Hepatocyte (in vitro differentiated cells): ENCODE measurements around the gene ADGRE3.

Experiments
- EZH2phosphoT487 ChIP-seq: fragments of 200-600 bp; sonication (generic); IDR thresholded peaks from one replicate; pipeline ENCODE4 v1.6.1; 2018; ENCODE audit warnings: antibody characterized with exemption, mild to moderate bottlenecking, low read depth, moderate library complexity; ENCODE audit not compliant: unreplicated experiment, severe bottlenecking
- TF ChIP-seq, protein P1 (sequence below): fragments of 200-600 bp; sonication (generic); IDR thresholded peaks from 2 replicates; pipeline ENCODE4 v1.5.1; 2016; ENCODE audit warnings: antibody characterized with exemption, mild to moderate bottlenecking; ENCODE audit not compliant: poor library complexity

- TF ChIP-seq, protein P1, sequence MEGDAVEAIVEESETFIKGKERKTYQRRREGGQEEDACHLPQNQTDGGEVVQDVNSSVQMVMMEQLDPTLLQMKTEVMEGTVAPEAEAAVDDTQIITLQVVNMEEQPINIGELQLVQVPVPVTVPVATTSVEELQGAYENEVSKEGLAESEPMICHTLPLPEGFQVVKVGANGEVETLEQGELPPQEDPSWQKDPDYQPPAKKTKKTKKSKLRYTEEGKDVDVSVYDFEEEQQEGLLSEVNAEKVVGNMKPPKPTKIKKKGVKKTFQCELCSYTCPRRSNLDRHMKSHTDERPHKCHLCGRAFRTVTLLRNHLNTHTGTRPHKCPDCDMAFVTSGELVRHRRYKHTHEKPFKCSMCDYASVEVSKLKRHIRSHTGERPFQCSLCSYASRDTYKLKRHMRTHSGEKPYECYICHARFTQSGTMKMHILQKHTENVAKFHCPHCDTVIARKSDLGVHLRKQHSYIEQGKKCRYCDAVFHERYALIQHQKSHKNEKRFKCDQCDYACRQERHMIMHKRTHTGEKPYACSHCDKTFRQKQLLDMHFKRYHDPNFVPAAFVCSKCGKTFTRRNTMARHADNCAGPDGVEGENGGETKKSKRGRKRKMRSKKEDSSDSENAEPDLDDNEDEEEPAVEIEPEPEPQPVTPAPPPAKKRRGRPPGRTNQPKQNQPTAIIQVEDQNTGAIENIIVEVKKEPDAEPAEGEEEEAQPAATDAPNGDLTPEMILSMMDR = no peak
- no peak for TF ChIP-seq EZH2phosphoT487
Observed at GRCh38 chr19:14577264-14577663, 97.4 kb downstream of the ADGRE3 start.
